ENCODE data around the gene UPP1. TPM values are rescaled to one million over a fixed set of nuclear protein-coding genes. Genes with fewer than 3 reads are reported as not detected.

The UPP1 gene
- polyA plus RNA-seq, 1 donor: 2.1 TPM

DNA sequence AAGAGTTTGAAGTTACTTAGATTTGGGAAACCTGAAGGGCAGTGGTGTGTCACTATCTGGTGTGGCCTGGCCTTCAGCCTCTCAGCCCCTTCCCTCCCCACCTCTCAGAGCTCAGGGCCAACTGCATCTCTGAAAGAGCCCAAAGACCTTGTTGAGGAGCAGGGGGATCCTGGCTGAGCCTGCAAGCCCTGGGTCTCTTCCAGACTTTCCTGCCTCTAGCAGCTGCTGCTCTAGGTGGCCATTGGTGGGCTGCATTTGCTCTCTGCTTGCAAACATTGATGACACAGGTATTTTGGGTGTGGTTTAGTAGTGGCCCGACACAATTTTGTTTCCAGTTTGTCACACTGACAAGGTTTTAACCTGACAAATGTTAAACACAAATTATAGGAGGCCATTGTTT, 3.1 kb upstream of the UPP1 start:
- DNase-seq: no peak

DNA sequence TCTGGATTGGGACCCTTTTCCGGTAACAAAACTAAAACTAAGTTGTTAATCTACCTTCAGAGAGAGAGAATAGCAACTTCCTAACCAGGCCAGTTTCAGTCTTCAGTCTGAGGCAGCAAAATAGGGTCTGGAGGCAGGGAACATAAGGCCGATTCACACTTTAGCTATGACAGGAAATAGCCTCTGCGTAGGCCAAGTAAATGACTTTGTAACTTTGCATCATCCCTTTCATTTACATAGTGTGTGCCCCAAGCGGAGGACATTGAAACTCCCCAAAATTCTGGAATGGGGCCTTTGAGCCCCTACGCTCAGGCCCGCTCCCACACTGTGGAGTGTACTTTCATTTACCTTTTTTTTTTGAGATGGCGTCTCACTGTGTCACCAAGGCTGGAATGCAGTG, 1.7 kb upstream of the UPP1 start:
- no peak for DNase-seq

DNA sequence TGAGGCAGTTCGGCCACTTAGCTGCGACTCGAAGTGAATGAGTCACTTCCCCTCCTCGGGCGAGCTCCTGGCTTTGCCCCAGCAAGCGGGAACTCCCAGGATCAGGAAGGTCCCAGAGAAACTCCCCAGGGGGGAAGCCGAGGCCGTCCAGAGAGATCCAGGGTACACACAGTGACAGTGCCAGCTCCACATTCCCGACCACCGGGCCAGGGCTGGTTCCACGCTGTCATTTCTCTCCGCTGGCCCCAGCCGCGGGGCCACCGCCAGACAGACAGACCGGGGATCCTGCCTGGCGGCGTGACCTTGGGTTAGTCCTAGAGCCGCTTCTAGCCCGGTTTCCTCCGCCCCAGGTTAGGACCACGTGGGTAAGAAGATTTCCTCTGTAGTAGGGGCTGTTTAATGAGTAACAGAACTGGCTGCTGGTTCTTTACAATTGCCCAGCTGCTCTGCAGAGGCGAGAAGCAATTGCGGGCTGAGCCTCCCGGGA, 463 bp upstream of the UPP1 start:
- DNase-seq: peak; percentile 42

DNA sequence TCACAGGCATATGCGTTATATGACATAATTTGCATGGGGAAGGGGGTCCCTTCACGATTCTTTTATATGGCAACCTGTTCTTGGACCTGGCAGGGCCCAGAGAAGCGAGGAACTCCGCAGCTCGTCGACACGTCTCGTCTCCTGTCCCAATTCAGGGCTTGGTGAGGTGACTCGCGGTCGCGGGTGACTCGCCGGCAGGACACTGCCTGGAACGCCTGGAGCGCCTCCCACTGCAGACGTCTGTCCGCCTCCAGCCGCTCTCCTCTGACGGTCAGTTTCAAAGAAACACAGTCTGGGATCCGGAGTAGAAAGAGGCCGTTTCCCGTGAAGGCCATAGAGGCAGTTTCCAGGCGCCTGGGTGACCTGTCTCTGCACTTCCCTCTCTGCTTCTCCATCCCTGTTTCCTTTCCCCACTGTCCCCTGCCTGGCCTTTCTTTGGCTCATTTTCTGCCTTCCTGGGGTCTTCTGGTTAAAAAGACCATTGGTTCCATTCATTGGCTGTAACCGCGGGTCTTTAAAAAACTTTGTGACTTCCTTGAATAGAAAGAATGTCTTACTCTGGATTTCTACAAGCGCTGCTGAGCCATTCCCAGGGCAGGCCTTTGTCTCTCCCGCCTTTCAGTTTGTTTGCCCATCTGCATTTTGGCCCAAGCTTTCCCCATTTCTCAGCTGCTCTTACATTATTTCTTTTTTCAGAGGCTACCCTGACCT, 1.2 kb downstream of the UPP1 start:
- DNase-seq: peak; percentile 14

DNA sequence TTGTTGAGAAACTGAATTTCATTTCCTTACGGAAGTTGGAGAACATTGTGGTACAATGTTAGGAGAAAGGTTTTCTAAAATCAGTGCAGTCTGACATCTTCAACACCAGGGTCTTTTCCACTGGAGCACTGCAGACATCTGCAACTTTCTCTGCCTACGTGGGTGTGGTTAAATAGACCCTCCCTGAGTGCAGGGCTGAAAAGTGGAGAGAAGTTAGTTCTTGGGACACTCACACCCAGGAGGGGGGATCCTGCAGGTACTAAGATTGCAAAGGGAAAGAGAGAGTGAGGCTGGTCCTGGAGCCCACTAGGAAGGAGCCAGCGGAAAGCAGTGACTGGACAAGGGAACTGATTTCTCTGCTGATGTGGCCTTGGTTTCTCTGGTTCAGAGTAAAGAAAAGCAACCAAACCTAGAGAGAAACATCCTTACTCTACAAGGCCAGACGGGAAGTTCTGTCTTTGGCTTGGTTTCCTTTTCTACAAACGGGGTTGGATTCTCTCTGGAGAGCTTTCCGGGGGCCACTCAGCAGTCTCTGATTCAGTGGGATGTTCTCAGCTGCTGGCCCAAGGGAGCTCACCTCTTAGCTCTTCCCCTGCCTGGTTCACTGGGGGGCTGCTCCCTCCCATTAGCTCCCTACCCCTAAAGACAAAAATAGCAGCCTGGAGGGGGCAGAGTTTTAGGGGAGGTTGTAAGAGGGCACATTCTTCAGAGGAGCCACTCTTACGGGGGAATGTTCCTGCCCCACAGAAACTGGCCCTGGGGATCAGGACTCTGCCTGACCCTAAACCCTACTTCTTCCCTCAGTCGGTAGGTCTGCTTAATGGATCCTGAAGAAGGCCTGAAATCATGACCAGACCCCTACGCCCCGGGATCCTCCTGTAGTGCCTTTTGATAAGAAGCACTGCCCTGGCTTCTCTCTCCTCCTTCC, 2.7 kb downstream of the UPP1 start:
- DNase-seq: no peak

DNA sequence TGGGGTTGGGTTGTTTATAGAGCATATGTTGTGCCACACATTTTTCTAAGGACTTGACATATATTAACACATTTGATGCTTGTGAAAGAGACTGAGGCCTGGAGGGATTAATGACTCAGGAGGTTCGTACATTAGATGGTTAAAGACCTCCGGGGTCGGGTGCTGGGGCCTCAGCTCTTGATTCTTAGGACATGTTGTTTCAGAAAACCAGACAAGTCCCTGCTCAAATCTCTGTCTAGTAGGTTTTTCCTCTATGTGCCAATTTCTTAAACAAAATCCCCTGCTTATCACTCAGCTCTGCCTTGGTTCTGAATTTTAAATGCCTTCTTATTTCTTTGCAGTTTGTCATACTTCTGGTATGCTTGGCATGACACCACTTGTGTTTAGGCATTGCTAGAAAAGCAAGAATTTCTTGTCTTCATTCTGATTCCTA, 5.8 kb downstream of the UPP1 start:
- DNase-seq: no peak

DNA sequence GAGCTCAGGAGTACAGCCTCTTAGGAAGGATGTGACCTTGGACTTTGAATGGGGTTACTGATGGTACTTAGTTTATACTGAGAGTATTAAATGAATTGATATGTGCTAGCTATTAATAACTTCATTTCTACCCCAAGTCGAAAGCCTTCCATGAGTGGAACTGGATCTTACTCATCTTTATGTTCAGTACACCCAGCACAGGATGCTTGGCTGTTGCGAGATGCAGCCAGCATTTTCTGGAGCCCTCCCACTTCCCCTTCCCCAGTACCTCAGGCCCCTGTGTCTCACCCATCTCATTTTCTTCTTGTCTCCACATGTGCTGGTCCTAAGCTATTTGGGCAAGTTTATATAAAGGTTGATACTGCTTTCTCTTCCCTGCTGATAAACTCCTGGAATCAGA, 7.2 kb downstream of the UPP1 start:
- DNase-seq: no peak

DNA sequence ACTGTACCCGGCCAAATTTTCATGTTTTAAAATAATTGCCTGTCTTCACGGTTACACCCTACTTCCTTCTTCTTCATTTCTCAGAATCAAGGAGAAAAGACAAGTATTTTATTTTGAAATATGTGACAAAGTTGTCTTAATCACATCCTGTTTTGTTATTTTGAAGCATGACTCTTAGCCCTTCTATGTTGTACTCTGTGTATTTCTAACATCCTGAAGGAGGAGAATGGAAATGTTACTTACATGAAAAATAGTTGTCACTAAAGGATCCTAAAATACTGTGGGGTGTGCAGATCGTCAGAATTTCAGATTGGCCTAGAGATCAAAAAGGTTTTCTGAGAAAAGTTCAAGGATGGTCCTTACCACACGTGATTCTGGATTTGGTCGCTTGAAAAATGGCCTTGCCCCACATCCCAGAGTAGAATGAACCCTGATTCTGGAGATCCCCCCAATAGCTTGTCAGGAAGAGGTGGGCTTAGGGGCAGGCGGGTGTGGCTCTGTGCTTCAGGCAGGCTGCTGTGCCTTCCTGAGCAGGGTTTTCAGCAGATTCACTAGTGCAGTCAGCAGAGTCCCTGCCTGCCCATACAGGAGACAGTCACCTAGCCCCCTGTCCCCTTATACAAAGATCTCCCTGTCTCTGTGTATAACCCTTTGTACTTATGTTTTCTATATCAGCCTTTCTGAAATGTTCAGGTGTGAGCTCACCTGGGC, 8.6 kb downstream of the UPP1 start:
- no peak for DNase-seq

DNA sequence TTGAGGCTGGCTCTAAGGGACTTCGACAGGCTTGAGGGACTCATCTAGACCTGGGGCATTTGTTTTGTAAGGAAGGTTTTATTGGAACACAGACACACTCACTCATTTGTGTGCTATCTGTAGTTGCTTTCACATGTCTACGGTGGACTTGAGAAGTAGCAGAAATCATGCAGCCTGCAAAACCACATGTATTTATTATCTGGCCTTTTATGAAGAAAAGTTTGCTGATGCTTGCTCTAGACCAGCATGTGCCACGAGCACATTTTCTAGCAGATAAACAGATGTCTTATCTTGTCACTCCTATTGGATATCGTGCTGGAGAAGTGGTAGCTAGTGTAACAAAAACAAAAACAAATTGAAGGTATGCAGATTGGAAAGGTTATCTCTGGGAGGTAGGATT, 9.8 kb downstream of the UPP1 start:
- DNase-seq: no peak

DNA sequence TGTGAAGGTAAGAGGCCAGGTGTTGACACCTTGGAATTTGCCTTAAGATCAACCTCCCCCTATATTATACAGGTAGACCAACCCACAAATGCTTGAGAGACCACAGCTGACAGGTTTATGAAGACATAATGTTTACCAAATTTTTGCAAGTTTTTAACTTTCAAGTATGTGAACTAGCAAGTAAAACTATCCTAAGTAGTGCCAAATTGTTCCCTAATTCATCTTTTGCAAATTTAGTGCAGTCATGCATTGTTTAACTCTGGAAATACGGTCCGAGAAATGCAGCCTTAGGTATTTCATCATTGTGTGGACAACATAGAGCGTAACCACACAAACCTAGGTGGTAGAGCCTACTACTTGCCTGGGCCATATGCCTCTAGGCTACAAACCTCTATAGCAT, 10.7 kb downstream of the UPP1 start:
- DNase-seq: no peak

DNA sequence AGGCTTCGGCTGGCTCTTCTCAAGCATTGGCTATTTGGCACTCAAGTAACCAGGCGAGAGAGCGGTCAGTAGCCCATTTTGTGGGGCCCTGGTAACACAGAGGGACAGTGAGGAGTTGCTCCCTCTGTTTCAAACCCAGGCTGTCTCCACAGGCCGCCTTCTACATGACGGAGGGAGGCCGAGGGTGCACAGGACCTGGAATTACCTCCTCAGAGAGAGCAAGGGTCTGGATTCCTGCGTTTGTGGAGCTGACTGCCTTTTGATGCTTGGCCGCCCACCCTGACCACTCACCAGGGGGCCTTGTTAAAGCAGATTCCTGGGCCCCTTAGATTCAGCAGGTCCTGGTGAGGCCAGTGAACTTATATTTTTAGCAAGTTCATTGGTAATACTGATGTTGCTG, 12.3 kb downstream of the UPP1 start:
- no peak for DNase-seq

DNA sequence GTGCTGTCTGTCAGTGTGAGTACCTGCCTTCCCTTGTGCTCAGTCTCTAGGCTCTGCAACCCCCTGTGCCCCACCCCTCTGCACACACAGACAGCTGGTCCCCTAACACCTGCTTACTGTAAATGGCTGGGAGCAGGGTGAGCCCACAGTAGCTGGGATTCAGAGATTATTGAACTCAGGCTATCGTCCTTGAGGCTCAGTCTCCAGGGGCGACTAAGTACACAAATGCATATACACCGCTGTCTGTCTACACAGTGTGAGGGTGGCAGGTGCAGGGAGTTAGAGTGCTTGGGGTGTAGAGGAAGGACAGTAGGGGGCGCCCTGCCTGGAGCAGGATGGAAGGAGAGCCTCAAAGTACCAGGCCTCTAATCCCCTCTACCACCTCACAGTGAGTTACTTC, 12.9 kb downstream of the UPP1 start:
- DNase-seq: no peak

DNA sequence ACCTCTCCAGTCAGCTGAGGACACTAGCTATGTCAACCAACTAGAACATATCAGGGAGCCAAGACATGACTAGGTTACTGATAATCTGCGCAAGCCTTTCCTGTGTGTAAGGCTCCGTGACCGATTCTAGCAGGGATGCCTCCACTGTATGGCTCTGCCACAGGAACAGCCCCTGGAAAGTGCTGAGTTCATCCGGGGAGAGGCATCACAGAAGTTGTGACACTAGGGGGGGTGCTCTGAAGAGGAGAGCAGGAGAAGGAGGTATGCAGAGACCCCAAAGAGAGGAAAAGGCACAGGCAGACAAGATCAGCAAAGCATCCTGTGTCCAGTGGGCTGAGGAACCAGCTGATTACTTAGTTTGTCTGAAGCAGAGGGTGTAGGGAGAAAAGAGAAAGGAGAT, 13.5 kb downstream of the UPP1 start:
- no peak for DNase-seq

DNA sequence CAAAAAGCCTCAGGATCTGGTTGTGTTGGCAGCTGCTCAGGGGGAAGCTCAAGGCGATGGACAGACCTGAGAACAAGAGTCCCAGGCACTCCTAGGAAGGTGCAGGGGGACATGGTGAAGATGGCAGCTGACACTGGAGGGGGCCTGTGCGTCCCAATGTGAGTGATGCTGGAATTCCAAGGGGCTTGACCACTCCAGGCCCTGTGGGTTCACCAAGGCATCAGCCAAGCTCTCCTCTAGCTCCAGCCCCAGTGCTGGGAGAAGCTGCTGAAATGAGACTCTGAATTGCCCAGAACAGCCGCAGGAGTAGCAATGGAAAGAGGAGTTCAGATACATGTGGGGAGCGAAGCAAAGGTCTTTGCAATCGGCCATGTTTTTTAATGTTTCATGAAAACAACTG, 16.0 kb downstream of the UPP1 start:
- no peak for DNase-seq

DNA sequence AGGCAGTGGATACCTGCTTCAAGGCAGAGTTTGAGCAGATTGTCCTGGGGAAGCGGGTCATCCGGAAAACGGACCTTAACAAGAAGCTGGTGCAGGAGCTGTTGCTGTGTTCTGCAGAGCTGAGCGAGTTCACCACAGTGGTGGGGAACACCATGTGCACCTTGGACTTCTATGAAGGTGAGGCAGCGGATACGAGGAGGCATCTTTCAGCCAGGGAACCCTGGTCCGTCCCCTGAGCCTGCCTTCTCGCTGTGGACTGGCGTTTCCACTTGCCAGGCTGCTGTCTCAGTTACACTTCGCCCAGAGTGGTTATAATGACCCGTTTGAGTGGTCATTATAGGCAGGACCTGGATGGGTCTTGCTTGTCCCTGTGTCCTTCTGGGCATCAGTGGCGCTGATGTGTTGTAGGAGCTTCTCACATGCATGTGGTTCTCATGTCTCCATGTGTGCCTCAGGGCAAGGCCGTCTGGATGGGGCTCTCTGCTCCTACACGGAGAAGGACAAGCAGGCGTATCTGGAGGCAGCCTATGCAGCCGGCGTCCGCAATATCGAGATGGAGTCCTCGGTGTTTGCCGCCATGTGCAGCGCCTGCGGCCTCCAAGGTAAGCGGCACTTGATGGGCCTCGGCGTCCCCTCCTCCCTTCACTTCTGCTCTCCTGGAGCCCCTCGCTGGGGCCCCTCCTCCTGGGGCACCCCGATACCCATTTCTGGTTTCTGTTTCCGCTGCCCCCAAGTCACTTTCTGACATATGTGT, 18.0 kb downstream of the UPP1 start:
- no peak for DNase-seq

DNA sequence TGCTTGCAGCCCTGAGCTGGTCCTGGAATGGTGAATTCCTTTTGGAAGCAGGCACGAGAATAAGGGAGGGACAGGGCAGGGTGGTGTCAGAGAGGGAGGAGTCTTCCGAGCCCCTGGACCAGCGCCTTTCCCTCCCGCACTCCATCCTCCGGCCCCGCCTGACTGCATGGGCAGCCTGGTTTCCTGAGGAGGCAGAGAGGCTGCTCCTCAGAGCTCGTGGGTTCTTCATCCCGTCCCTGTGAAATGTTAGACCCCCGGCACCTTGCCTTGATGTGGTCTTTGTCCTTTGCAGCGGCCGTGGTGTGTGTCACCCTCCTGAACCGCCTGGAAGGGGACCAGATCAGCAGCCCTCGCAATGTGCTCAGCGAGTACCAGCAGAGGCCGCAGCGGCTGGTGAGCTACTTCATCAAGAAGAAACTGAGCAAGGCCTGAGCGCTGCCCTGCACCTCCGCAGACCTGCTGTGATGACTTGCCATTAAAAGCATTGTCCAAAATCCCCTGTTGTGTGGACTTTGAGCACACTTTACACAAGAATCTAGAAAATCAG, 18.9 kb downstream of the UPP1 start:
- no peak for DNase-seq

DNA sequence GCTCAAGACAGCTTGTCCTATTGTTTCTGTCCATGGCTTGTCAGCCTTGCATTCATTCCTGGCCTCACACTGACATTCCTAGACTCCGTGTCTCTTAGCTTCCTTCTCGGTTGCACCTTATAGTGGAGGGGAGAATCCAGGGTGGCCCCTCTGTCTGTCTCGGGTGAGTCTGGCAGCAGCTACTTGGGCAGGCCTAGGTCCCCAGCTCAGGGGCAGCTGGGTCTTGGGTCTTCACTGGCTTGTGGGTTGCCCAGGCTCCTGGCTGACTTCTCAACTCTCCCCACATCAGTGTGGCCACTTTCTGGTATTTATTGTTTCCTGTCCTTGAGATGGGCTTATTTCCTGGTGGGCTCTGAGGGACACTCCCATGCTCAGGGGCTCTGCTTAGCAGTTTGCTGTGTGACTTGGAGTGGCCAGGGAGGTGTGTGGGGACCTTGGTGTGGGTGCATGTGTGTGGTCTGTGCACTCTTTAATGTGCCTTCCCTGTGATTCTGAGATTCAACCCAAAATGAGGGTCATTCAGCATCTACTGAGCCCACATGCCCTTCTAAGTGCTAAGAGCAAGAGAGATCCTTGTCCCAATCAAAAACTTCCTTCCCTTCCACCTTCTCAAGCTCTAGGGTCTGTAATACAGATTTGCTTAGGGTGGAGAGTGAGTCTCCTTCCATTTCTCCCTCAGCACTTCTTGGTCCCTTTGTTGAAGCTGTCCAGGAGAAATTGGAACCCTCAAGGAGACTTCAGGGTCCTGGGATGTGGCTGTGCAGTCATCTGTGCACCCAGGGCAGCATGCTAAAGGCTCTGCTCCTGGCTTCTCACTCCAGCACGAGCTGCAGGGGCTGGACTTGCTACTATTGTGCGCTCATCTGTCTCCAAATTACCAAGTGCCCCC, 20.1 kb downstream of the UPP1 start:
- DNase-seq: no peak

DNA sequence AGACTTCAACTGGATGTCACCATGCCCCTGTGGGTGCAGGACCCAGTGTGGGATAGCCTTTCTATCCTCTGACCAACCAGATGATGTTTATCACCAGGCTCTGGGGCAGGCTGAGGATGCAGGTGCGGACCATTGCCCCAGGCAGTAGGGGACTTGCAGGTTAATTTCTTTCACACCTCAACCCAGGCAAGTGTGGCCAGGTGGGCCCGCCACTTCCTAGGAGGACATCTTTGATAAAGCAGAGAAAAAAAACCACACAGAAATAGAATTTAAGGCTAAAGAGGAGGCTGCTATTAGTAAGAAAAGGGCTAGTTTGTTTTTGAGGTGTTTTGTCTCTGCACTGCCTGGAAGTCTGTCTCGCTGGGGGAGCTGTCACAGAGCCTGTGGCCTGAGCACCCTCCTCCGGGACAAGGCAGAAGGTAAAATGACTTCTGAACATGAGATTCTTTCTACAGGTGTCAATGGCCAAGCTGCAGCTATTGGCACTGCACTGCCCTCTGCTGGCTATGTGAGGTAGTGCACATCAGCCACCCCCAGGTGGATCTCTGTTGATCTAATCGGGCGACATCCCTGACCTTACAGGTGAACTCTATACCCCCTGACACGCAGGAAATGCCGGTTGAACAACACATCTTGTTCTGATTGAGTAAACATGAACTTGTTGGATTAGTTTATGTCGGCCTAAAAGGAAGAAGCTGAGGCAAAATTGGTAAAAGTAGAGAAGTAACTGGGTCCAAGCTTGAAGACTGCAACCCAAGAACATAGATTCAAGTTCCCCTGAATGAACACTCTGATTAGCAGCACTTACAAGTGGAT, 21.0 kb downstream of the UPP1 start:
- DNase-seq: peak; percentile 57

DNA sequence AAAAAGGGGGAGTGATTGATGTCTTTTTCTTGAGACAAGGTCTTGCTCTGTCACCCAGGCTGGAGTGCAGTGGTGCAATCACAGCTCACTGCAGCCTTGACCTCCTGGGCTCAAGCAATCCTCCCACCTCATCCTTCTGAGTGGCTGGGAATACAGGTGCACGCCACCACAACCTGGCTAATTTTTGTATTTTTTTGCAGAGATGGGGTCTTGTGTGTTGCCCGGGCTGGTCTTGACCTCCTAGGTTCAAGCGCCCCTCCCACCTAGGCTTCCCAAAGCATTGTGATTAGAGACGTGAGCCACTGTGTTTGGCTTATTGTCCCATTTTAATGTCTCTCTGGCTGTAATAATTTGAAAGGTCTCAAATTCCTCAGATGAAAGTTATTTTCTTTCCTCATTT, 21.8 kb downstream of the UPP1 start:
- no peak for DNase-seq

DNA sequence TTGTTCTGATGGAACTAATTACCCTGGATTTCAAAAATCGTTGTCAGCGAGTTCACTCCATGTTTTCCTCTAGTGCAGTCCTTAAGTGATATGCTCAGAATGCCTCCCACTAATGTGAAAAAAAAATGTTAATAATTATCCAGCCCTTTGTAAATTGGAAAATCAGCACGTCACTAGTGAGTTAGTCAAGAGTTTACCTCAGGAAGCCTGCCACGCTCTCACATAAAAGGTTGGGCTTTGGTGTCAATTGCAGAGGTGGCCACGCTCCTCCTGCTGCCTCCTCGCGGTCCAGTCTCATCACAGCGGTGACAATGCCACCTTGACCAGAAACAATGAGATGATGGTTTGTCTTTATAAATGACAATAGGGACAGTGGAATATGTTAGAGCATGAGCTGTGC, 22.5 kb downstream of the UPP1 start:
- no peak for DNase-seq

Measured in hindlimb muscle (tissue), 1 donor.